ENCODE measurements around the gene MRI1.
"Not testable (repeated sequence)": the region's sequence is repeated elsewhere in the genome, so short reads cannot be mapped to it uniquely, and the experiment has no call there.

The MRI1 gene

GRCh38 chr19:13764101-13764807 is at the start of gene MRI1:
Gene MRI1, plus strand, starts transcription at chr19:13764522. Its CDS starts 67 bp downstream, at chr19:13764589.
- peak; percentile 73 for DNase-seq

- DNase-seq: peak; percentile 16
These were observed 47.1 kb upstream of the MRI1 start for GRCh38 chr19:13717194-13717643.

GRCh38 chr19:13718733-13719132 is 45.6 kb upstream of the MRI1 start:
- peak; percentile 98 for DNase-seq

DNA sequence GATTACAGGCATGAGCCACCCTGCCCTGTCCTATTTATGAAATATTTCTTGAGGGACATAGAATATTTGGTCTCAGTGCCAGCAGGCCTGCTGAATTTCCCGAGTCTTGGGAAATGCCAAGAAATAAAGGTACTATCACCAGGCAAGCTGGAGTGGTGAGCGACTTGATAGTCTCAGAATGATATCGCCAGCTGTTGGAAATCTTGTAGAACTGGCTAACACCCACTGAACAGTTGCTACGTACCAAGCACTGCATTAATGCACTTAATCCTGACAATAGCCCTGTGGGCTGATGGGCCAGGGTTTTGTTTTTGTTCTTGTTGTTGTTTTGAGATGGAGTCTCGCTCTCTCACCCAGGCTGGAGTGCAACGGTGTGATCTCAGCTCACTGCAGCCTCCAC is 42.2 kb upstream of the MRI1 start:
- no peak for DNase-seq

GRCh38 chr19:13723206-13723605 is 41.1 kb upstream of the MRI1 start:
- no peak for DNase-seq

- DNase-seq: no peak
These were observed 38.0 kb upstream of the MRI1 start for GRCh38 chr19:13726323-13726722.

DNA sequence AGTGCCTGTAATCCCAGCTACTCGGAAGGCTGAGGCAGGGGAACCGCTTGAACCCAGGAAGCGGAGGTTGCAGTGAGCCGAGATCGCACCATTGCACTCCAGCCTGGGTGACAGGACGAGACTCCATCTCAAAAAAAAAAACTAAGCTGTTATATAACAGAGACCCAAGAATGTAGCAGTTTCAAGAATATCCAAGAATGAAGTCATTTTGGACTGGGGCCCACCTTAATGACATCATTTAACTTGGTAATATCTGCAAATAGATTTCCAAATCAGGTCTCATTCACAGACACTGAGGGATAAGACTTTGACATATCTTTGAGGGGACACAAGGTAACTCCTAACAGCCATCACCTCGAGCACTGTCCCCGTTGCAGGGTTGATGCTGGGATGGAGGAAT is 36.5 kb upstream of the MRI1 start:
- no peak for DNase-seq

GRCh38 chr19:13729859-13730258 is 34.5 kb upstream of the MRI1 start:
- DNase-seq: no peak

- peak; percentile 90 for DNase-seq
These were observed 33.0 kb upstream of the MRI1 start for GRCh38 chr19:13731147-13731964.

DNA sequence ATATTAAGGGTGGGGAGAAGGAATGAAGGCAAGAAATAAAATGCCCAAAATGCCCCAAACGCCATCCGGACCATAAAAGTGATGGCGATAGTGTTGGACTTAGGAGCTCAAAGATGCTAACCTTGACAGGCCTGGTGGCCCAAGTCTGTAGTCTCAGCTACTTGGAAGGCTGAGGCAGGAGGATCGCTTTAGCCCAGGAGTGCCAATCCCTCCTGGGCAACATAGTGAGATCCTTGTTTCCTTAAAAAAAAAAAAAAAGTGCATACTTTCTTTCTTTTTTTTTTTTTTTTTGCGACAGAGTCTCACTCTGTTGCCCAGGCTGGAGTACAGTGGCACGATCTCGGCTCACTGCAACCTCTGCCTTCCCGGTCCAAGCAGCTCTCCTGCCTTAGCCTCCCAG is 32.0 kb upstream of the MRI1 start:
- no peak for DNase-seq

DNA sequence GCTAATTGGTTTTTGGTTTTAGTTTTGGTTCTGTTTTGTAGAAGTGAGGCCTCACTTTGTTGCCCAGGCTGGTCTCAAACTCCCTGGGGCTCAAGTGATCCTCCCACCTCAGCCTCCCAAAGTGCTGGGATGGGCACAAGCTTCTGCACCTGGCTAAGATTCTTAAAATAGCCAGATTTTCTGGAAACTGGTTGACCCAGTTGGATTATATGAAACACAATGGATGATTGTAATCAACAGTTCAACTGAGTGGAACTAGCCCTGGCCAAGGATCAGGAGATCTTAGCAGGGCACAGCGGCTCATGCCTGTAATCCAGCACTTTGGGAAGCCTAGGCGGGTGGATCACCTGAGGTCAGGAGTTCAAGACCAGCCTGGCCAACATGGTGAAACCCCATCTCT is 29.6 kb upstream of the MRI1 start:
- no peak for DNase-seq

- no peak for DNase-seq
These were observed 26.2 kb upstream of the MRI1 start for GRCh38 chr19:13738073-13738472.

DNA sequence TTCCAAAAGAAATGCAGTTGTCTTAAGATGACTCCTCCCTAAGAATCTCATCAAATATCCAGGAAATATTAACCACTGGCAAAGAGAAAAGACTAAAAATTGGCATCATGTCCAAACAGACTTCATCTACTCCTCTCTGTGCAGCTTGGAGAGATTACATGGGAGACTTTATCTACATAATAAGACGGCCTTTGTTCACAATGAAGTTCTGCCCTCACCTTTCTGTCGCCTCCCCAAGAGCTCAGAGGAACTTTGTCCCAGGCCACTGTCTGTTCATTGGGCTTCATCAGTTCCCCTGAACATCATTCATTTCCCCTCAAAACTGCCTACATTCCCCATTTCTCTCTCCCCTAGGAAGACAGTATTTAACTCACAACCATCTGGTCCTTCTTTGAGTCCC is 22.4 kb upstream of the MRI1 start:
- no peak for DNase-seq

DNA sequence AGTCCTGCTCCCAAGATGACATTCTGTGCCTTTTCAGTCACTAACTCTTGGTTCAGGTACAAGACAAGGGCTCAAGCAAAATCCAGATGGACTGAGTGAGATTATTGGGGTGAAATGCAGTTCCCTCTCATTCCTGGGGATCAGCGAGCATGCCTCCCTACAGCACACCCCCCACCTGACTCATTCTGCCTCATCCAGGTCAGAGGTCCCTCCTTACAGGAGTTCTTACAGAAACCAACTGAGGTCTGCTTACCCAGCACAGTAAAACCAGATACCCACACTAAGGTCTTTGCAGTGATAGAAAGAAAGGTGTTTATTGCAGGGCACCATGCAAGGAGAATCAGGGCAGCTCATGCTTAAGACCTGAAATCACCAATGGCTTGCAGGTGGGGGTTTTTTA is 21.6 kb upstream of the MRI1 start:
- DNase-seq: no peak

DNA sequence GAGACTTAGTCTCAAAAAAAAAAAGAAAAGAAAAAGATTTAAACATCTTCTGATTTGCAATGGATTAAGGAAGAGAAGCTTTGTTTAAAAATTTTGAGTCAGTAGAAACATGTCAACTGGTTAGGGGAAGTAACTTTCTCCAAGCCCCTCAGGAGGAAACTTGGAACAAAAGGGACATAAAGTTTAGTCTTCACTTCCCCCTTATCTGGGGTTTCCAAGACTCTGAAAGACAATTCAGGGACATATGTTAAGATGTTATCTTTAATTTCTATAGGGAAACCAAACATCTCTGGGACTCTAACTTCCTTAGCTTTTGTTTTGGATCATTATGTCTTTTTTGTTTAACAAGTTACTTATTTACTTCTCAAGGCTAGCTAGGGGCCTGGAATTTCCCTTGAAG is 20.1 kb upstream of the MRI1 start:
- no peak for DNase-seq

- no peak for DNase-seq
These were observed 17.2 kb upstream of the MRI1 start for GRCh38 chr19:13747098-13747453.

DNA sequence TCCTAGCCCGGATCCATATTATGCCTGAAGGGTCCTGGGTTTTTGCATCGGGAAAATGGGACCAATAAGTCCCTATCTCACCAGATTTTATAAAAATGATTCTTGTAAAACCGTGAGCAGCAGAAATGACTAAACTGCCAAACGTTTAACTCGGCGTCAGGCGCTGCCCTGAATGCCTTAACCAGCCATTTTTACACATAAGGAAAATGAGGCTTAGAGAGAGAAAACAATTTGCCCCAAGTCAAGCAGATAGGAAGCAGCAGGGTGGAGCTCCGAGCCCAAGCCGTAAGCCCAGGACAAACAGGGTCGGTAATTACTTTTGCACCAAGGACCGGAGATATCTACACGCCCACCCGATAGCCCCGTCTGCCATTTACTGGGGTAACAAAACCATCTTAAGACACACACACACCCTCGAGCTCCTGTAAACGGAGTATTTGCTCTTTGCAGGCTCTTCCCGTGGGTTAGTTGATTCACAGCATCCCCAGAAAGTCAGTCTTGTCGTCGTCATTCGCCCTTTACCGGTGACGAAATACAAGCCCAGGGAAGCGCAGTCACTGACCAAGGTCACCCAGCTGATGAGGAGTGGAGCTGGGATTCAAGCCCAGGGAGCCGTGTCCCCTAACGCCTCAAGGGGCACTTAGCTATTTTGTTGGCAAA is 16.0 kb upstream of the MRI1 start:
- DNase-seq: peak; percentile 48

- no peak for DNase-seq
These were observed 12.9 kb upstream of the MRI1 start for GRCh38 chr19:13751436-13751835.

- DNase-seq: not testable (repeated sequence)
These were observed 10.7 kb upstream of the MRI1 start for GRCh38 chr19:13753622-13754021.

DNA sequence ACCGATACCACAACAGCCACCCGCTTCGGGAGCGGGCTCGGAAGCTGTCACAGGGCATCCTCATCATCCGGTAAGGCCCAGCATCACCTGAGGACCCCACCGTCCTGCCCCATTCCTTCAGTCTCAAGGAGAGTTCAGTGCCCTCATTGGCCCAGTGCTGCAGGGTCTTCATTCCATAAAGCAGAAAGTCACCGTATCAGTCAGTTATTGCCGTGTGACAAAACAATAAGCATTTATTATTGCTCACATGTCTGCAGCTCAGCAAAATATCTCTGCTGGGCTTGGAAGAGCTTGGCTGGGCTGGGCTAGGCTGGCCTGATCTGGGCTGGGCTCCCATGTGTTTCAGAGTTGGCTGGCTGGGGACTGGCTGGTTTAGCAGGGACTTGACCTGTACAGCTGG is 8.1 kb upstream of the MRI1 start:
- DNase-seq: no peak

DNA sequence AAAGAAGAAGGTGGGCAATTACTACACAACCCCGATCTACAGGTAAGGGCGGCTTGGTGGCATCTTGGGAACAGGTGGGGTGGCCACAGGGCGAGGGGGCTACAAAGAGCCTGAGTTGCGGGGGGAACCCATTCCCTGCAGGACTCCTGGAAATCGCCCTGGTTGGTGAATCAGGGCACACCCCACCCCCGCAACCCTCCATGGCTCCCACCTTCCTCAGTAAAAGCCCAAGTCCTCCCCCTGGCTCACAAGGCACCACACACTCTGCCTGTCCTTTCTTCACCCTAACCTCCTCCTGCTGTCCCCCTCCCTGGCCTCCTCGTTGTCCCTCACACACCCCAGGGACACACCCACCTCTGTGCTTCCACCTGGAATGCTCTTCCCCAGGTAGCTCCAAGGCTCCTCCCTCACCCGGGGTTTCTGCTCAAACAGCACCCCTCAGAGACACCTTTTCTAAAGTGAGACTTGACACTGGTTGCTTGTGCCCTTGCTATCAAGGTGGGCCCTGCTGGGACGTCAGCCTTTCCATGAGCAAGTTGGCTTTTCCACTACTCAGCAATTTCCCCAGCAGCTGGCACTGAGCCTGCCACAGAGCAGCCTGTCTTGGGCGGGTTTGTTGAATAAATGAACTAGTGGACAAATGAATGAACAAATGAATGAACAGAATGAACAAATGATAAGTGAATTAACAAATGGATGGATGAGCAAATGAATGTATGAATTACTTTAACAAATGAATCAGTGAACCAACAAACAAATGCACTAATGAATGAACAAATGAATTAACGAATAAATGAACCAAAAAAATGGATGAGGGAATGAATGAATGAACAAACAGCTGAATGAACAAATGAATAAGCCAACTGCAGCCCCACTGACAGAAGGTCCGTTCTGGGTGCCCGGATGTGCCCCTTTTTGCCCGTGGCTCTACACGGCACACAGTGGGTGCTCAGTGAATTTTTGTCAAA is 6.2 kb upstream of the MRI1 start:
- DNase-seq: no peak

DNA sequence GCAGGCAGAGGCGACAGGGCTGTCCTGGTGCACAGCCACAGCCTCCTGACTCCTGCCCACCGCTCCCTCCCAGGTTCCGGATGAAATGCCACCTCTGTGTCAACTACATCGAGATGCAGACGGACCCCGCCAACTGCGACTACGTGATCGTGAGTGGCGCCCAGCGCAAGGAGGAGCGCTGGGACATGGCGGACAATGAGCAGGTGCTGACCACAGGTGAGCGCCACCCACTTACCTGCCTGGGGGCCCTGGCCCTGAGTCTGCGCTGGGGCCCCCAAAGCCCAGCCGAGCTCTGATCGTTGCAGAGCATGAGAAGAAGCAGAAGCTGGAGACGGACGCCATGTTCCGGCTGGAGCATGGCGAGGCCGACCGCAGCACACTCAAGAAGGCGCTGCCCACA is 5.5 kb upstream of the MRI1 start:
- DNase-seq: no peak

GRCh38 chr19:13761423-13761822 is 2.9 kb upstream of the MRI1 start:
- DNase-seq: no peak
